ENCODE results near the gene KMT2B. TPM values are rescaled to one million over a fixed set of nuclear protein-coding genes. Genes with fewer than 3 reads are reported as not detected.

The KMT2B gene
- total and polyA plus RNA-seq, 5 donors, result 13.8 to 19.1 (median 16.8) TPM

DNA sequence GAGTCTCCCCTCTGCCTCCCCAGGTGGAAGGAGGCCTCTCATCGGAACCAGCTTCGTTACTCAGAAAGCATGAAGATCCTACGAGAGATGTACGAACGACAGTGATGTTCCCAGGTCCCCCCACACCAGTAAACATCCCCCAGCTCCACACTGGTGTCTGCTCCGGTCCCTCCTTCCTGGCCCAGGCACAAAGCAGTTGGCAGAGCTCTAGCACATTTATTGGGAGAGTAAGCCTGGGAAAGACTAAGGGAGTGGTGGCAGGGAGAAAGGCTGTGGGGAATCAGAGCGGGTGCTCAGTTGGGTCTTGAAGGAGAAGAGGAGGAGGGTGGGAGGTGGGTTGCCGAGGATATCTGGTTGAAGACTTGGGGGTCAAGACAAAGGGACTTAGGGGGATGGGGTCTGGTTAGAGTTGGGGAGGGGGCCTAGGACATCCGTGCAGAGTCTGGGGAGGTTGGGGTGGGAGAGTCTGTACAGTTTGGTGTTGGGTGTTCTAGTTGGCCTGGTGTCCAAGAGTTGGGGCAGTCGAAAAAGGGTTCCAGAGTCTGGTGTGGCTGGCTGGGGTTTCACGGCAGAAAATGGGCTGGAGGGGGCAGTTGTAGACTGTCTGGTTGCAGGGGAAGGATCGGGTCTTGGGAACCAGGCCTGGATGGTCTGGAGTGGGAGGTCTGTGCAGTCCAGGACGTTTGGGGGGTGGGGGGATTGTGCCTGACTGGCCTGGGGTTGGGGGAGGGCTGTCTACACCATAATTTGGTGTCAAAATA, 36.7 kb downstream of the KMT2B start:
- WGBS, result 77% methylated on average over 13 of the region's 13 CpGs
- Histone ChIP-seq H3K27ac (ENCODE audit: low read length) (peak overlapping the region; percentile 95), H3K4me1 (ENCODE audit: control insufficient read depth, insufficient read depth, low read length) (peaks cover 2% of the 10 kb centered on the region), H3K9me3 (ENCODE audit: control insufficient read depth, low read length) (no peaks in the 10 kb centered on the region), H3K4me3 (ENCODE audit: low read length) (no peak overlapping the region), H3K27me3 (ENCODE audit: control insufficient read depth, insufficient read depth) (no peaks in the 10 kb centered on the region)
- DNase-seq (peak in 1 of 3 donors; percentile 67), ATAC-seq (no peak)
- intact Hi-C loops (cut with DNase I), result loop anchor here in 1 of 4 donors (10.0 kb wide), 1 partner anchor 180 kb away; the partner anchor contains the start of gene LRFN3

DNA sequence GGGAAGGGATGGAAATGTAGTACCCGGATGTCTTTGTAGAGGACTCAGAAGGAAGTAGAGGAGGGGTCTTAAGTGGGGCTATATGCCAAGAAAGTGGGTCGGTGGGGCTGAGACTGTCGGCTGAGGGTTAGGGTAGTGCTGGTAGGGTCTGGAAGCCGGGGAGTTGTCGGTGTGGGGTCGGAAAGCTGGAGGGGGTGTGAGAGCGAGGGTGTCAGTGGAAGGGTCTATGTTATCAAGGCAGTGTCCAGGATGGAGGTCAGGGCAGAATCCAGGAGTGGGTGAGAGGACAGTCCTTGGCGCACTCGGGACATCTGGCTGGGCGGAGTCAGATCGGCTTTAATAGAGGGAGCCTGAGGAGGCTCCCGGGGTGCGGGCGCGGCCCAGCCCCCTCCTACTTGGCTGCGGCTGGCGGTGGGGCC, 37.3 kb downstream of the KMT2B start:
- intact Hi-C loops (cut with DNase I), result loop anchor here in 1 of 4 donors (10.0 kb wide), 1 partner anchor 180 kb away; the partner anchor contains the start of gene LRFN3
- H3K9me3 ChIP-seq (ENCODE audit: control insufficient read depth, low read length), result no peaks in the 10 kb centered on the region
- DNase-seq, result no peak
- peak overlapping the region; percentile 95 for H3K27ac ChIP-seq (ENCODE audit: low read length)
- no peak overlapping the region for H3K4me3 ChIP-seq (ENCODE audit: low read length)
- 37% methylated on average over 17 of the region's 17 CpGs for WGBS
- H3K4me1 ChIP-seq (ENCODE audit: control insufficient read depth, insufficient read depth, low read length), result peaks cover 2% of the 10 kb centered on the region
- peak; percentile 59 to 64 for ATAC-seq
- H3K27me3 ChIP-seq (ENCODE audit: control insufficient read depth, insufficient read depth), result no peaks in the 10 kb centered on the region

DNA sequence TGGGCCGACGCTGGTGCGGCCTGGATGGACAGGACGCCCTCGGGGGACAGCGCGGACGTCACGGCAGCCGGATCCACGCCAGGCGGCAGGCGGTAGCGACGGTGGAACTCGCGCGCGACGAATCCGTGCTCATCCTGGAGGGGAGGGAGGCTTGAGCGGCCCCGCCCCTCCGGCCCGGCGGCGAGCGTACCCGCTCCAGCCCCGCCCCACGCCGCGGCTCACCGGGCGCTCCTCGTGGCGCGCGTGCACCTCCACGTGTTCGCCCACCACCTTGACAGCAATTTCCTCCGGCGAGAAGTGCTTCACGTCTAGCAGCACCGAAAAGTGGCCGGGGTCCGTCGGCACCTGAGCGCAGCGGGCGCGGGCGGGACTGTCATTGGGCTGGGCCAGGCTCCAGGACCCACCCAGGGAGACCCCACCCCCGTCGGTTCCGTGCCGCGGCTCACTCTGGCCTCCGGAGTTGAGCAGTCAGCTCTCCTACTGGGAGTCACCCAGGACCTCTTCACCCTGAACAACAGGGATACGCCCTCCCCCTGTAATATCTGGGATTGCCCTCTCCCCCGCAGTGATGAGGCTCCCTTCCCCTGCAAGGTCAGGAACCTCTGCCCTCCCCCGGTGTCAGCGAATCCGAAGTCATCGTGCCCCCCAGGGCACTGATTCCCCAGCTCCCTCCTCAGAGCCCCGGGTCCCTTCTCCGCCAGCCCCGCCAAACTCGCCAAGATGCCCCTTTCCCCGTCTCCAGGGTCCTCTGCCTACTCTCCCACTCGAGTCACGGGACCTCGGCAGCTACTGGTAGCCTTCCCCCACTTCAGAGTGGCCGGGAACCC, 38.0 kb downstream of the KMT2B start:
- peak; percentile 55 to 57 for ATAC-seq
- DNase-seq, result peak; percentile 94 to 97 (median 97)
- no peaks in the 10 kb centered on the region for H3K27me3 ChIP-seq (ENCODE audit: control insufficient read depth, insufficient read depth)
- peak overlapping the region; percentile 97 for H3K27ac ChIP-seq (ENCODE audit: low read length)
- H3K9me3 ChIP-seq (ENCODE audit: control insufficient read depth, low read length), result no peaks in the 10 kb centered on the region
- peaks cover 2% of the 10 kb centered on the region for H3K4me1 ChIP-seq (ENCODE audit: control insufficient read depth, insufficient read depth, low read length)
- WGBS, result 13% methylated on average over 74 of the region's 74 CpGs
- intact Hi-C loops (cut with DNase I), result loop anchor here in 1 of 4 donors (10.0 kb wide), 1 partner anchor 179 kb away; the partner anchor contains the start of gene LRFN3
- peak overlapping the region; percentile 54 for H3K4me3 ChIP-seq (ENCODE audit: low read length)

DNA sequence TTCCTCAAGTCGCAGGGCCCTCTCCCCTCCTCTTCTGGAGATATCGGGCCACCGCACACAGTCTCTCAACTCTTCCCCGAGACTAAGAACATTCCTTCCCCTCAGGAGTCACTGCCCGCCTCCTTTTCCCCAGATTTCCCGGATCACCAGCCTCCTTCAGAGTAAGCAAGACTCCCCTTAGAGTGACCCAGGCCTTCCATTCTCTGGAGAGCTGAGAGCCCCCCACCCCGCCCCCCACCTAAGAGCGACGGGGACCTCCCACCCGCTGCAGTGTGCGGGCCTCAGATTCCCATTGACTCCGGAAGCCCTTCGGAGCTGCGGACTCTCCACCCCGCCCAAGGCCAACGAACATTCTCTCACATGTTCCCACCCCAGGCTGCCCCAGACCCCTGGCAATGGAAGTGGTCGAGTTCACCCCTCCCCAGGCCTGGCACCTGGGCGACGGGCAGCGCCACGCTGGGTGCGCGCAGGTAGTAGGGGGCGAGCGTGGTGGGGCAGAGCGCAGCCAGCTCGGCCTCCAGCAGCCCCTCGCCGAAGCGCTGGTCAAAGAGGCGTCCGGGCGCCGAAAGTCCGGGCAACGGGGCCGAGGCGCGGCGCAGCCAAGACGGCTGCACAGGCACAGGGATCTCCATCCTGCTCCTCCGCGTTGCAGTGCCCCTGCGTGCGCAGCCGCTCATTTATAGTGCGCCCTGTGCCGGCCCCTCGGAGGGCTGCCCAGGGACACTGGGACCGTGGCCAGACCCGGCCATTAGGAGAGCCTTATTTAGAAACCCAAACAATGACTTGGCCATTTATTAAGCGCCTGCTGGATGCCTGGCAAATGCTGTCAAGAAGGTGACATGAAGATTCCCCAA, 38.8 kb downstream of the KMT2B start, which contains the start of gene HSPB6:
TSS of gene HSPB6 (minus strand) at position 653 of the 854 bp plus-strand sequence. CDS start at position 632, 21 bp downstream.
- no peaks in the 10 kb centered on the region for H3K9me3 ChIP-seq (ENCODE audit: control insufficient read depth, low read length)
- H3K27me3 ChIP-seq (ENCODE audit: control insufficient read depth, insufficient read depth), result no peaks in the 10 kb centered on the region
- DNase-seq (peak; percentile 87 to 93 (median 93)), ATAC-seq (peak; percentile 29 to 41)
- peak within 1 kb of the TSS; percentile 97 for H3K27ac ChIP-seq (ENCODE audit: low read length)
- H3K4me3 ChIP-seq (ENCODE audit: low read length), result peak within 1 kb of the TSS; percentile 54
- 4% methylated on average over 52 of the region's 52 CpGs for WGBS
- intact Hi-C loops (cut with DNase I), result loop anchor here in 1 of 4 donors (10.0 kb wide), 1 partner anchor 178 kb away; the partner anchor contains the start of gene LRFN3
- H3K4me1 ChIP-seq (ENCODE audit: control insufficient read depth, insufficient read depth, low read length), result peaks cover 2% of the 10 kb centered on the region

DNA sequence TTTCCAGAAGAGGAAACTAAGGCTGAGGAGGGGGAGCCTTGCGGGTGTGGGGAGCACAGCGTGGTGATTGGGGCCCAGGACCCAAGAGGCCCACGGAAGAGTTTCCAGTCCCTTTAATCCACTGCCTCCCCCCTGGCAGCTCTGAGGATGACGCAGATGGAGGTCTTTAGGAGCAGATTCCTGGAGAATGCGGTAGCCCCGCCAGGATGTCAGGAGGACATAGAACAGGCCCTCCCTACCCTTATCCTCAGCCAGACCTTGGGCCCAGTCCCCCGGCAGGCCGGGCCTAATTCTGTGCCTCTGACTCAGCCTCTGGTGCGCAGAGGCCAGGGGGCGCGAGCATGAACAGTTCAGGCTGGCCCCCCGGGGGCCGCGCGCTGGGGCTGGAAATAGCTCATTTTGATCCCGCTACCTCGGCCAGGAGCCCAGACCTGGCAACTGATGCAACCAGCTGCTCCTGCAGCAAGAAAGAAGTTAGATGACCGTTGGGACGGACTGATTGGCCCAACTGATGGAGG, 39.5 kb downstream of the KMT2B start:
- no peaks in the 10 kb centered on the region for H3K27me3 ChIP-seq (ENCODE audit: control insufficient read depth, insufficient read depth)
- peaks cover 2% of the 10 kb centered on the region for H3K4me1 ChIP-seq (ENCODE audit: control insufficient read depth, insufficient read depth, low read length)
- H3K27ac ChIP-seq (ENCODE audit: low read length), result peak overlapping the region; percentile 97
- DNase-seq, result peak; percentile 95 to 96 (median 95)
- peak; percentile 59 to 68 for ATAC-seq
- H3K4me3 ChIP-seq (ENCODE audit: low read length), result peak overlapping the region; percentile 47
- WGBS, result 2% methylated on average over 19 of the region's 19 CpGs
- intact Hi-C loops (cut with DNase I), result loop anchor here in 1 of 4 donors (10.0 kb wide), 1 partner anchor 178 kb away; the partner anchor contains the start of gene LRFN3
- no peaks in the 10 kb centered on the region for H3K9me3 ChIP-seq (ENCODE audit: control insufficient read depth, low read length)

DNA sequence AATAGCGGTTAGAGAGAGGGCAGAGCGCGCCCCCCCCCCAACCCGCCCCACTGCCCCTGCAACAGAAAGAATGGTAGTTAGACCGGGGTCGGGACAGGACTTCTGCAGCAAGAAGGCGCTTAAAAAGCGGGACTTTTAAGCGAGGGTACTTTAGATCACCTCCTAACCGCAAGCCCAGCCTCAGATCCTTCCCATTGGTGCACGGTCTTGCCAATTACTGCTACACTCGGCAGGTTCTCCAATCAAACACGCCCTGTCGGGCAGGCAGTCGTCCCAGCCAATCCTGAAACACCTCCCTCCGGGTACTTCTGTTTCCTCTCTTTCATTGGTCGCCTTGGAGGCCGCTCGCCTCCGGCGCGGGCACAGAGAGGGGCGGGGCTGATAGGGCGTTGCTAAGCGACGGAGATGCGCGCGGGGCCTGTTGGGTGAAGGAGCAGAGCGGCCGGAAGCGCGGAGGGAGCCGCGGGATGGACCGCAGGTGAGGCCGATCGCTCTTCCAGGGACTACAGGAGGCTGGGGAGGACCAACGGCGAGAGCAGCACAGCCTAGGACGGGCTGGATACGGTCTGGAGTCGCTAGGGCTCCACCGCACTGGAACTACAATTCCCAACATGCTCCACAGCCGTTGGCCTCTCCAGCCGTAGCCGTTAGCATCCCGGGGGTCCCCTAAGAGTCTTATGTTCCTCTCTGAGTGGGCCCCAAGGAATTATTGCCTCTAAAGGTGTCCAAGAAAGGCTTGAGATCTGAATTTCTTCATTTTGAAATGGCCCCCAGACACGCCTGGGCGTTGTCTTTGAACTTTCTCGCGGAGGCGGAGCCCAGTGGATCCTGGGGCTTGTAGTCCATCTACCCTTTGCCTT, 40.2 kb downstream of the KMT2B start, which contains the start of gene PROSER3:
TSS of gene PROSER3 (plus strand) at position 428 of the 860 bp plus-strand sequence. CDS start at position 468, 40 bp downstream.
- intact Hi-C loops (cut with DNase I), result loop anchor here in 1 of 4 donors (10.0 kb wide), 1 partner anchor 177 kb away; the partner anchor contains the start of gene LRFN3
- peak within 1 kb of the TSS; percentile 60 for H3K4me3 ChIP-seq (ENCODE audit: low read length)
- H3K9me3 ChIP-seq (ENCODE audit: control insufficient read depth, low read length), result no peaks in the 10 kb centered on the region
- WGBS, result under 1% methylated on average over 53 of the region's 53 CpGs
- H3K27me3 ChIP-seq (ENCODE audit: control insufficient read depth, insufficient read depth), result no peaks in the 10 kb centered on the region
- H3K4me1 ChIP-seq (ENCODE audit: control insufficient read depth, insufficient read depth, low read length), result peaks cover 2% of the 10 kb centered on the region
- H3K27ac ChIP-seq (ENCODE audit: low read length), result peak within 1 kb of the TSS; percentile 97
- DNase-seq (peak; percentile 97 to 99 (median 99)), ATAC-seq (peak; percentile 87 to 88)

DNA sequence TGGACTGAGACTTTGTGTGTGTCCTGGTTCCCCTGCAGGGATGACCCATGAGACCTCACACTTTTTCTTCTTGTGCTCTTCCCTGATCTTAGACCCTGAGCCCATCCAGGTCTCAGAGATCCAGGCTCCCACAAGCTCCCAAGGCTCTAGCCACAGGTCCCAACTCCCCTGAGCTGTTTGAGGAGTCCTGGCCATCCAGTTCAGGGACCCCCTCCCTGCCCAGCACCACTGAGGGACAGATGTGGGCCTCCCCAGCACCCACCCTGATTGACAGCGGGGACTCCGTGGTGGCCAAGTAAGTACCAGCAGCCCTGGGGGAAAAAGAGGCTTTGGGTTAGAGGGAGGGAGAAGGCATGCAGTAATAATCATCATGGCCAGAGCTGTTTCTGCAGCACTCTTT, 41.9 kb downstream of the KMT2B start:
- intact Hi-C loops (cut with DNase I), result loop anchor here in 1 of 4 donors (10.0 kb wide), 1 partner anchor 175 kb away; the partner anchor contains the start of gene LRFN3
- no peak overlapping the region for H3K4me3 ChIP-seq (ENCODE audit: low read length)
- H3K4me1 ChIP-seq (ENCODE audit: control insufficient read depth, insufficient read depth, low read length), result peaks cover 2% of the 10 kb centered on the region
- no peaks in the 10 kb centered on the region for H3K27me3 ChIP-seq (ENCODE audit: control insufficient read depth, insufficient read depth)
- H3K9me3 ChIP-seq (ENCODE audit: control insufficient read depth, low read length), result no peaks in the 10 kb centered on the region
- 90% methylated on average over 2 of the region's 2 CpGs for WGBS
- ATAC-seq (no peak), DNase-seq (peak in 1 of 3 donors; percentile 37)
- H3K27ac ChIP-seq (ENCODE audit: low read length), result no peak overlapping the region

DNA sequence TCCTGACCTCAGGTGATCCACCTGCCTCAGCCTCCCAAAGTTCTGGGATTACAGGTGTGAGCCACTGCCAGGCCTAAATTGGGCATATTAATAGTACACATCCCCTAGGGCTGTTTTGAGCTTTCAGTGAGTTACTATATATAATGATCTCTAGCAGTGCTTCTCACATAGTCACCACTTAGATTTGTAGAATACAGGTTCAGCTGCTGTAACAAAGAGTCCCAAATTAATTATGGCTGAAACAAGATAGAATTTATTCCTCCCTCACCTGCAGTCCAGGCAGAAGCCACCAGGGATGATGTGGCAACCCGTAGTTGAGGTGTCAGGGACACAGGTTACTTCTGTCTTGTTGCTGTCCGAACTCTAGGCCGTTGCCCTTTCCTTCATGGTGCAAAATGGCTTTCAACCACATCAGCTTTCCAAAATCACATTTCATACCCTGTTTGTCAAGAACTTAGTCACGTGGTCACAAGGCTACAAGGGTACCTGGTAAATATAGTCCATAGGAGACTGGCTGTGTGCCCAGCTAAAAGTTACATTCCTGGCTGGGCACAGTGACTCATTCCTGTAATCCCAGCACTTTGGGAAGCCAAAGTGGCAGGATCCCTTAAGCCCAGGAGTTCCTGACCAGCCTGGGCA, 43.0 kb downstream of the KMT2B start:
- Histone ChIP-seq H3K9me3 (ENCODE audit: control insufficient read depth, low read length) (no peaks in the 10 kb centered on the region), H3K27me3 (ENCODE audit: control insufficient read depth, insufficient read depth) (no peaks in the 10 kb centered on the region), H3K27ac (ENCODE audit: low read length) (no peak overlapping the region), H3K4me3 (ENCODE audit: low read length) (no peak overlapping the region), H3K4me1 (ENCODE audit: control insufficient read depth, insufficient read depth, low read length) (no peaks in the 10 kb centered on the region)
- intact Hi-C loops (cut with DNase I), result no loop called here
- 92% methylated on average over 4 of the region's 4 CpGs for WGBS
- ATAC-seq, result no peak
- DNase-seq, result no peak
